GM10847 (cell line): ENCODE results near the gene INHBC.

Source experiments
- POLR2A ChIP-seq: IDR thresholded peaks from 2 replicates; pipeline ENCODE4 v1.6.1; 2011; ENCODE audit not compliant: insufficient read length; ENCODE audit errors: extremely low read depth

The INHBC gene

DNA sequence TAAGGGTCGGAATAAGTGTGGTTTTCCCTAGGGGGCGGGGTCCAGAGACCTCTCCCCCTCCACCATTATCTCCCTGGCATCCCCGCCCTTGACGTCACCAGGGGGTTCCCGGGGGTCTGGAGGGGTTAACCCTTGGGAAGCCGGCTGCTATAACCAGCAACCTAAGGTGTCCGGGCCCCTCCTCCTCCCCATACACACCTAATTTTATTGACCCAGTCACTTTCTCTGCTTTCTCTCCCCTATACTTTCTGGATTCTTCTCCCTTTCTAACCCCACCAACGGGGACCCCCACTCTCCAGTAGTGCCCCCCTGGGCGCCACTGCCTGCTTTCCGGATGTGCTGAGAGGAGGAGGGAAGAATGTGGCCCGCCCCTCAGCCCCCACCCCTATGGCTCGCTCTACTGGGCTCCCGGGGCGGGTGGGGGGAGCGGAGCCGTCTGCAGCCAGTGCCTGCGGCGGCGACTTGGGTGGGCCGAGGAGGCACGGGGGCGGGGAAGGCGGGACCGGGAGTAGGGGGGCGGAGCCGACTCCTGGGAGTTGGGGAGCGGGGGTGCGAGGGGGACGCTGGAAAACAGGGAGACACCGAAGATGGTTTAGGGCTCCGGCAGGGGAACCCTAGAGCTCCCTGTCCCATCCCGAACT lies 26.8 kb downstream of the INHBC start:
- TF ChIP-seq POLR2A = no peak

DNA sequence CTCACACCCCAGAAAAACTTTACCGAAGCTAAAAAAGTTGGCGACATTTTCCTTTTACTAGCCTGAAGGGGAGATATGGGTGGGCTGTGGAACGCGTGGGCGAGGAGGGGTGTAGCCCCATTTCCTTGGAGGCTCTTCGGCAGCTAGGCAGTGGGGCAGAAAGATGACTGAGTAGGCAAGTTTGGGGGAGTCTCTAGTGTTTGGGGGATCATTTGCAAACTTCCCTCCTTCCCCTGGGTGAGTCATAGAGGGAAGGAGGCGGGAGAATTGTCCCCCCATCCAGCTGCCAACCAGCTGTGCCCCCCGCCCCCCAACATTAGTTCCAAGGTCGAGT lies 27.3 kb downstream of the INHBC start:
- no peak for TF ChIP-seq POLR2A

- no peak for TF ChIP-seq POLR2A
Observed at GRCh38 chr12:57462251-57462911, 27.8 kb downstream of the INHBC start.

DNA sequence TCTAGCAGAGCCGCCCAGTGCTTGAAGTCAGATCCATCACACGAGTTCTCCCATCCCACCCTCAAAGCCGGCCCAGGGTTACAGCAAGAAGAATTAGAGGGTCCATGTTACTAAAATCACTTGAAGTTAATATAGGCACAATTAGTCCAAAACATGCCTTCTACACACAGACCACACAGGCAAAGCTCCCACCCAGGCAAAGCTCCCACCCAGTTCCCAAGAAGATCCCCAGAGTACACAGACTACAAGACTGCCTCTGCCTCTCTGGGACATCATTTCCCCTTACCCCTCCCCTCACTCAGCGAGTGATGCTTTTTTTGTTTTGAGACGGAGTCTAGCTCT lies 28.3 kb downstream of the INHBC start:
- TF ChIP-seq POLR2A = no peak

GRCh38 chr12:57464569-57464968 lies 30.0 kb downstream of the INHBC start:
- TF ChIP-seq POLR2A = no peak

DNA sequence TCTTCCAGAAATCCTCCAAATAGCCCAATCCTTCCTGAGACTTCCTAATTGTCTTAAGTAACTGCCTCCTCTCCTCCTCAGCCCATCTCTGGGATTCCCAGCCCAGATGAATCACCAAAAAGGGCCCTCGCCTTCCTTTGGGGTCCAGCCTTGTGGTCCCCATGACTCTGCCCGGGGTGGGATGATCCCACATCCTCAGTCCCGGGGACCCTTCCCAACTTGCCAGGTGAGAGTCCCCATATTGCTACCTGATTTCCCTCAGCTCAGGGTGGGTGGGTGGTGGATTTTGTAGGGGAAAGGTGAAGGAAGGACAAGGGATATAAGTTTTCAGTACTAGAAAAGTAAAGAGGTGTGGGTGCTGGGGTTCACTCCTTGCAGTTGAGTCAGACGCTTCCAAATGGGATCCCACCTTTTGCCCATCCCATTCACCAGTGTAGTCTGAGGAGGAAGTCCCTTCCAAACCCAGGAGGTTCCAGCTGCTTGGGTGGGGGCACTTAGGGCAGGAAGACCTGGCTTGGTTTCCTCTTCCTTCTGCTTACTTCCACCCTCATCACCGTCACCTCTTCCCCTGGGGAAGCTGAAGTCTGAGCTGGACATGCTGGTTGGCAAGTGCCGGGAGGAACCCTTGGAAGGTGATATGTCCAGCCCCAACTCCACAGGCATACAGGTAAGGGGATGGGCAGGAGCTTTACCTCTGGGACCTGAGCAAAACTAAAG lies 30.6 kb downstream of the INHBC start:
- no peak for TF ChIP-seq POLR2A

GRCh38 chr12:57465747-57466505 lies 31.3 kb downstream of the INHBC start:
- TF ChIP-seq POLR2A = no peak

DNA sequence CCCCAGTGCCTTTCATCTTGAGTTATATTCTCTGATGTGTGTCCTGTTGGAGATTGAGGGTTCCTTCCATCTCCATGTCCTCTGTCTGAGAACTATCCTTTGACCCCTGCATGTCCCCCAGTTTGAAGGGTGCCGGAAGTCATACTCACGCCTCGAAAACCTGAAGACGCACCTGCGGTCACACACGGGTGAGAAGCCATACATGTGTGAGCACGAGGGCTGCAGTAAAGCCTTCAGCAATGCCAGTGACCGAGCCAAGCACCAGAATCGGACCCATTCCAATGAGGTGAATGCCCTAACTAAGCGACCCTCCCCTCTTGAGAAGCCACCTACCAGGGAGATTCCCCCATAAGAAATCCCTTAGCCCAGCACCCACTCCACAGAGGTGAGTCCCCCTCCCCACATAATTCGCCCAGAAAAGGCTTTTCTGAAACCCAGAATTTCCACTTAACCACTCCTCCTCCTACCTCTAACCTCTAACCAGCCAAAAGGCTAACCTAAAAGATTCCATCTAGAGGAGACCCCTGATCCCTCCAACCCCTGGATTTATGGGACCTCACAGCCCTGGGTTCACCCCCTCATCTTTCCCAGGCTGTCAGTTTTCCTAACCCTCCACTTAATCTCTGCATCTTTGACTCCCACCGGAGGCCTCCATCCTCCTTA lies 32.8 kb downstream of the INHBC start:
- no peak for TF ChIP-seq POLR2A

GRCh38 chr12:57467915-57468314 lies 33.3 kb downstream of the INHBC start:
- no peak for TF ChIP-seq POLR2A

DNA sequence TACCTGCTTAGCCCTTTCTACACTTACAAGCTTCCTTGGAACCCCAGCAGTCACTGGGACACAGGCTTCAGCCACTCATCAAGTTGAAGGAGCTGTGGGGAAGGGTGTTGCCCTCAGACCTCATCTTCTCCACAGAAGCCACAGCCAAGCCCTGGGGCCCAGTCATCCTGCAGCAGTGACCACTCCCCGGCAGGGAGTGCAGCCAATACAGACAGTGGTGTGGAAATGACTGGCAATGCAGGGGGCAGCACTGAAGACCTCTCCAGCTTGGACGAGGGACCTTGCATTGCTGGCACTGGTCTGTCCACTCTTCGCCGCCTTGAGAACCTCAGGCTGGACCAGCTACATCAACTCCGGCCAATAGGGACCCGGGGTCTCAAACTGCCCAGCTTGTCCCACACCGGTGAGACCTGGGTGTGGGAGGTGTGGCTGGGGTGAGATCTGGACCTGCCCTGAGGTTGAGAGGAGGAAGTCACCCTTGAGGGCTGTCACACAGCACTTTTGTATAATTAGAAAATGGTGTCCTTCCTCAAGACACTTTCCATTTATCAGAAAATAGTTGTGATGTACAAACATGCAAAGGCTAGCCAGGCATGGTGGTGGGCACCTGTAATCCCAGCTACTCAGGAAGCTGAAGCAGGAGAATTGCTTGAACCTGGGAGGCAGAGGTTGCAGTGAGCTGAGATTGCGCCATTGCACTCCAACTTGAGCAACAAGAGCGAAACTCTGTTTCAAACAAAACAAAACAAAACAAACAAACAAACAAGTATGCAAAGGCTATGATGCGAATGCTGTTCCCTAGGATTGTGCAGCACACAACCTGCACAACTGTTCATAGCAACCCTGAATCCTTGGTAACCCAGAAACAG lies 34.9 kb downstream of the INHBC start:
- TF ChIP-seq POLR2A = no peak

- no peak for TF ChIP-seq POLR2A
Observed at GRCh38 chr12:57470286-57470969, 35.8 kb downstream of the INHBC start.

DNA sequence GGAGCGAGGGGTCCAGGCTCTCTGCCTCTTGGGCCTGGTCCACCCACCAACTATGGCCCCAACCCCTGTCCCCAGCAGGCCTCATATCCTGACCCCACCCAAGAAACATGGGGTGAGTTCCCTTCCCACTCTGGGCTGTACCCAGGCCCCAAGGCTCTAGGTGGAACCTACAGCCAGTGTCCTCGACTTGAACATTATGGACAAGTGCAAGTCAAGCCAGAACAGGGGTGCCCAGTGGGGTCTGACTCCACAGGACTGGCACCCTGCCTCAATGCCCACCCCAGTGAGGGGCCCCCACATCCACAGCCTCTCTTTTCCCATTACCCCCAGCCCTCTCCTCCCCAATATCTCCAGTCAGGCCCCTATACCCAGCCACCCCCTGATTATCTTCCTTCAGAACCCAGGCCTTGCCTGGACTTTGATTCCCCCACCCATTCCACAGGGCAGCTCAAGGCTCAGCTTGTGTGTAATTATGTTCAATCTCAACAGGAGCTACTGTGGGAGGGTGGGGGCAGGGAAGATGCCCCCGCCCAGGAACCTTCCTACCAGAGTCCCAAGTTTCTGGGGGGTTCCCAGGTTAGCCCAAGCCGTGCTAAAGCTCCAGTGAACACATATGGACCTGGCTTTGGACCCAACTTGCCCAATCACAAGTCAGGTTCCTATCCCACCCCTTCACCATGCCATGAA lies 36.5 kb downstream of the INHBC start:
- TF ChIP-seq POLR2A = no peak

DNA sequence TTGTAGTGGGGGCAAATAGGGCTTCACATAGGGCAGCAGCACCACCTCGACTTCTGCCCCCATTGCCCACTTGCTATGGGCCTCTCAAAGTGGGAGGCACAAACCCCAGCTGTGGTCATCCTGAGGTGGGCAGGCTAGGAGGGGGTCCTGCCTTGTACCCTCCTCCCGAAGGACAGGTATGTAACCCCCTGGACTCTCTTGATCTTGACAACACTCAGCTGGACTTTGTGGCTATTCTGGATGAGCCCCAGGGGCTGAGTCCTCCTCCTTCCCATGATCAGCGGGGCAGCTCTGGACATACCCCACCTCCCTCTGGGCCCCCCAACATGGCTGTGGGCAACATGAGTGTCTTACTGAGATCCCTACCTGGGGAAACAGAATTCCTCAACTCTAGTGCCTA lies 37.1 kb downstream of the INHBC start:
- no peak for TF ChIP-seq POLR2A

GRCh38 chr12:57472391-57472790 lies 37.8 kb downstream of the INHBC start:
- TF ChIP-seq POLR2A = no peak

DNA sequence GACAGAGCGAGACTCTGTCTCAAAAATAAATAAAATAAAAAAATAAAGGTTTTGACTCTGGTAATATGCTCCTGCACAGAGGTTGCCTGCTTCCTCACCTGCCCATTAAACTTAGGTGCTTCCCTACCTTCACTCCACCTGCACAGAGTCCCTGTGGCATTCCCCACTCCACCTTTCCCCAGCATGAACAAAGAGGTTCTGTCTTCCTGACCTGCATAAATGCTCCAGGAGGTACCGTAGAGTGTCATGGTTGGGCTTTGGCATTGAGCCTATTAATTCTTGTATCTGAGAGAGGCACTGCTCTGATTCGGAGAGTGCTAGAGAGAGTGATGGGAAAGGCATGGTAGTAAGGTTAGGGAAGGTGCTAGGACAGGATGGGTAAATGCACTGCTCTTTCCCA lies 38.8 kb downstream of the INHBC start:
- TF ChIP-seq POLR2A = no peak
